Cardiac fibroblast (primary cell): ENCODE measurements around the gene EZH1.
A peak's percentile ranks its signal among the peaks of the same experiment; 100 is the strongest.

Experiments used
- DNase-seq, 2 donors: peaks; one replicate each; pipeline versions ENCODE4 v3.0.0 to v3.0.0-alpha.2; 2010; ENCODE audit warnings: low read depth in 2 of 2
- H3K4me3 ChIP-seq, 2 donors: replicated peaks in 1 of 2; 1 replicate in 1 of 2; 2 replicates in 1 of 2; pipeline ENCODE4 v1.5.1; 2011; ENCODE audit warnings: low read depth in 2 of 2, low read length in 2 of 2, mild to moderate bottlenecking in 2 of 2, moderate library complexity in 1 of 2
- CTCF ChIP-seq: IDR thresholded peaks from one replicate; pipeline ENCODE4 v1.5.1; 2011; ENCODE audit warnings: low read depth, mild to moderate bottlenecking, low read length, inconsistent platforms

The EZH1 gene

GRCh38 chr17:42744806-42745617 is at the start of gene EZH1:
Gene EZH1, minus strand, starts transcription at chr17:42745040. Its CDS starts 16,099 bp downstream, at chr17:42728941.
- DNase-seq: peak; percentile 91 to 93
- H3K4me3 ChIP-seq: peak within 1 kb of the TSS; percentile 66 to 78
- TF ChIP-seq CTCF: no peak

- no peak for DNase-seq
- no peak overlapping the region for H3K4me3 ChIP-seq
- no peak for TF ChIP-seq CTCF
Measured at GRCh38 chr17:42792545-42792944, 47.7 kb upstream of the EZH1 start.

- no peak for DNase-seq
- TF ChIP-seq CTCF: no peak
Measured at GRCh38 chr17:42791948-42792347, 47.1 kb upstream of the EZH1 start.

GRCh38 chr17:42787266-42787665 is 42.4 kb upstream of the EZH1 start:
- TF ChIP-seq CTCF: no peak
- no peak overlapping the region for H3K4me3 ChIP-seq
- no peak for DNase-seq

More at GRCh38 chr17:42791948-42792347, 47.1 kb upstream of the EZH1 start:
- H3K4me3 ChIP-seq: no peak overlapping the region

GRCh38 chr17:42784811-42785592 is 40.2 kb upstream of the EZH1 start:
- no peak for TF ChIP-seq CTCF
- no peak overlapping the region for H3K4me3 ChIP-seq
- peak in 1 of 2 donors; percentile 32 for DNase-seq

- no peak for TF ChIP-seq CTCF
- peak in 1 of 2 donors; percentile 14 for DNase-seq
- no peak overlapping the region for H3K4me3 ChIP-seq
Measured at GRCh38 chr17:42784409-42784808, 39.6 kb upstream of the EZH1 start.
